Measurements from ENCODE around the gene IL17RE. TPM values are rescaled to one million over a fixed set of nuclear protein-coding genes. Genes with fewer than 3 reads are reported as not detected.
"Not testable (repeated sequence)": the region's sequence is repeated elsewhere in the genome, so short reads cannot be mapped to it uniquely, and the experiment has no call there.

The IL17RE gene
- polyA plus RNA-seq, 1 donor from 2014 or later: 0.52 TPM

DNA sequence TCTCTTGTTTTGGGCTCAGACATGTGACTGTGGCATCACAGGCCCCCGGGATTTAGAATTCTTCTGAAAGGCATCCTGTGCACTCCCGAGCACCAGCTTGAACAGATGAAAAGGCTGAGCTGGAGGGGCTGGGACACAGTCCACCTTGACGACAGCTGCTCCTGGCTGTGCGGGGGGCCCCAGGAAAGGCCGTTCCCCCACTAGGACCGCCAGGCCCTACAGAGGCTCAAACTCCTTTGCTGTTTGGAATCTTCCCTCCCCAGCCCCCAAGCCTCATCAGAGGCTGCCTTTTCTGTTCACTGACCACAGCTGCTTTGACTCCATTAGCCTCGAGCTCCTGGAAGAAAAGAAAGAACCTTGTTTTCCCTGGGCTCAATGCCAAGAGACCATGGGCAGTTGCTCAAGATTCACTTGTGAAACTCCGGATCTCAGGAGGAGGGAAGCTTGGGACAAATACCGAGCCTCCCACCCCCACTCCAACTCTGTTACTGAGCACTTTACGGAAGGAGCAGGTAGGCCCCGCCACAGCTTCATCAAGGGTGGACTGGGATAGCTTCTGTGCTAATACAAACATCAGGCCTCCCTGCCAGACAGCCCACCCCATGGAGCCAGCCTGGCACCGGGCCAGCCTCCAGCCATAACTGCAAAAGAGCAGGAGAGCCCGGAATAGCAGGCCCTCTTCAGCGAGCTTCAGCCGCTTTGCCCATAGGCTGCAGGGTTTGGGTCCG, 38.3 kb upstream of the IL17RE start:
- Histone ChIP-seq H3K9me2 (ENCODE audit: insufficient read depth, low read length) (no peaks in the 10 kb centered on the region), H3K4me3 (ENCODE audit: low read length) (no peak overlapping the region), H3K9ac (ENCODE audit: low read length) (no peak overlapping the region), H3K36me3 (ENCODE audit: insufficient read depth, low read length) (no peaks in the 10 kb centered on the region), H4K20me1 (ENCODE audit: insufficient read depth) (no peaks in the 10 kb centered on the region), H3K4me2 (ENCODE audit: low read length) (no peak overlapping the region), H3F3A (ENCODE audit: insufficient read depth, low read length, poor library complexity, severe bottlenecking) (no peaks in the 10 kb centered on the region), H3K9me3 (ENCODE audit: low read length) (no peaks in the 10 kb centered on the region), H3K27me3 (ENCODE audit: insufficient read depth, low read depth, low read length) (no peaks in the 10 kb centered on the region), H2AFZ (ENCODE audit: low read depth, low read length) (no peak overlapping the region), H3K27ac (ENCODE audit: low read length) (no peak overlapping the region), H3K79me2 (replicated peaks; ENCODE audit: insufficient read depth, low read length) (no peaks in the 10 kb centered on the region)
- TF ChIP-seq MXI1 (conservative IDR thresholded peaks at IDR 0.05; ENCODE audit: poor library complexity, severe bottlenecking) (no peak), EP300 (conservative IDR thresholded peaks at IDR 0.05; ENCODE audit: poor library complexity, severe bottlenecking) (no peak), POLR2AphosphoS5 (IDR thresholded peaks at IDR 0.05) (no peak), RAD21 (conservative IDR thresholded peaks at IDR 0.05) (no peak), SMC3 (conservative IDR thresholded peaks at IDR 0.05; ENCODE audit: poor library complexity) (no peak), EZH2 (IDR thresholded peaks at IDR 0.05; ENCODE audit: borderline replicate concordance, insufficient read depth, low read length, poor library complexity, severe bottlenecking) (no peak), REST (IDR thresholded peaks at IDR 0.05; ENCODE audit: borderline replicate concordance) (no peak)
- TF ChIP-seq, protein P1, sequence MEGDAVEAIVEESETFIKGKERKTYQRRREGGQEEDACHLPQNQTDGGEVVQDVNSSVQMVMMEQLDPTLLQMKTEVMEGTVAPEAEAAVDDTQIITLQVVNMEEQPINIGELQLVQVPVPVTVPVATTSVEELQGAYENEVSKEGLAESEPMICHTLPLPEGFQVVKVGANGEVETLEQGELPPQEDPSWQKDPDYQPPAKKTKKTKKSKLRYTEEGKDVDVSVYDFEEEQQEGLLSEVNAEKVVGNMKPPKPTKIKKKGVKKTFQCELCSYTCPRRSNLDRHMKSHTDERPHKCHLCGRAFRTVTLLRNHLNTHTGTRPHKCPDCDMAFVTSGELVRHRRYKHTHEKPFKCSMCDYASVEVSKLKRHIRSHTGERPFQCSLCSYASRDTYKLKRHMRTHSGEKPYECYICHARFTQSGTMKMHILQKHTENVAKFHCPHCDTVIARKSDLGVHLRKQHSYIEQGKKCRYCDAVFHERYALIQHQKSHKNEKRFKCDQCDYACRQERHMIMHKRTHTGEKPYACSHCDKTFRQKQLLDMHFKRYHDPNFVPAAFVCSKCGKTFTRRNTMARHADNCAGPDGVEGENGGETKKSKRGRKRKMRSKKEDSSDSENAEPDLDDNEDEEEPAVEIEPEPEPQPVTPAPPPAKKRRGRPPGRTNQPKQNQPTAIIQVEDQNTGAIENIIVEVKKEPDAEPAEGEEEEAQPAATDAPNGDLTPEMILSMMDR (IDR thresholded peaks at IDR 0.05; ENCODE audit: poor library complexity, severe bottlenecking): no peak

DNA sequence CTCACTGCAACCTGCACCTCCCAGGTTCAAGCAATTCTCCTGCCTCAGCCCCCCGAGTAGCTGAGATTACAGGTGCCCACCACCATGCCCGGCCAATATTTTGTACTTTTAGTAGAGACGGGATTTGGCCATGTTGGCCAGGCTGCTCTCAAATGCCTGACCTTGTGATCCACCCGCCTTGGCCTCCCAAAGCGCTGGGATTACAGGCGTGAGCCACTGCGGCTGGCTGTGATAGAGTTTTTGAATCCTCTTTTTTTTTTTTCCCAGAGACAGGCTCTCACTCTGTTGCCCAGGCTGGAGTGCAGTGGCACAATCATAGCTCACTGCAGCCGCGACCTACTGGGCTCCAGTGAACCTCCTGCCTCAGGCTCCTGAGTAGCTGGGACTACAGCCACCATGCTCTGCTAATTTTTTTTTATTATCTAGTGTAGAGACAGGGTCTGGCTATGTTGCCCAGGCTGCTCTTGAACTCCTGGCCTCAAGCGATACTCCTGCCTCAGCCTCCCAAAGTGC, 37.5 kb upstream of the IL17RE start:
- H3K9me3 ChIP-seq (ENCODE audit: low read length); H4K20me1 ChIP-seq (ENCODE audit: insufficient read depth); H3K9me2 ChIP-seq (ENCODE audit: insufficient read depth, low read length); H3K79me2 ChIP-seq (replicated peaks; ENCODE audit: insufficient read depth, low read length); H3K36me3 ChIP-seq (ENCODE audit: insufficient read depth, low read length); H3K27ac ChIP-seq (ENCODE audit: low read length); H2AFZ ChIP-seq (ENCODE audit: low read depth, low read length); H3K4me2 ChIP-seq (ENCODE audit: low read length); H3F3A ChIP-seq (ENCODE audit: insufficient read depth, low read length, poor library complexity, severe bottlenecking); H3K9ac ChIP-seq (ENCODE audit: low read length); H3K27me3 ChIP-seq (ENCODE audit: insufficient read depth, low read depth, low read length); H3K4me3 ChIP-seq (ENCODE audit: low read length): not testable (repeated sequence)

Data from neural cell (in vitro differentiated cells).